Endothelial cell of umbilical vein (primary cell): Measurements from ENCODE around the gene LOX.

Source experiments
- EZH2 ChIP-seq: IDR thresholded peaks from 2 replicates; pipeline ENCODE4 v1.6.1; 2012; ENCODE audit warnings: borderline replicate concordance, low read depth, mild to moderate bottlenecking, moderate library complexity, low read length, inconsistent platforms; ENCODE audit not compliant: severe bottlenecking
- FOS ChIP-seq: IDR thresholded peaks from 2 replicates; pipeline ENCODE4 v1.6.1; 2011; ENCODE audit warnings: mild to moderate bottlenecking, low read length, moderate library complexity, borderline replicate concordance; ENCODE audit not compliant: insufficient read depth
- JUN ChIP-seq: IDR thresholded peaks from 2 replicates; pipeline ENCODE4 v1.6.1; 2011; ENCODE audit warnings: borderline replicate concordance, low read depth; ENCODE audit not compliant: insufficient read length, insufficient read depth
- MYC ChIP-seq: IDR thresholded peaks from one replicate; pipeline ENCODE4 v1.6.1; 2011; ENCODE audit warnings: mild to moderate bottlenecking, low read depth, low read length
- POLR2A ChIP-seq: IDR thresholded peaks from 2 replicates; pipeline ENCODE4 v1.6.1; 2012; ENCODE audit warnings: low read depth, mild to moderate bottlenecking, control low read depth, low read length
- POLR2AphosphoS5 ChIP-seq: IDR thresholded peaks from 2 replicates; pipeline ENCODE4 v1.6.1; 2012; ENCODE audit warnings: low read depth, mild to moderate bottlenecking, control low read depth, low read length, moderate library complexity; ENCODE audit not compliant: insufficient read depth
- TF ChIP-seq, protein P1 (sequence below), 2 donors: IDR thresholded peaks; 1 replicate in 1 of 2; 2 replicates in 1 of 2; pipeline ENCODE4 v1.5.1; 2011; ENCODE audit warnings: low read length in 2 of 2, mild to moderate bottlenecking in 2 of 2, moderate library complexity in 2 of 2, control low read depth in 1 of 2, inconsistent platforms in 1 of 2, low read depth in 1 of 2; ENCODE audit not compliant: insufficient read depth in 1 of 2; ENCODE audit errors: extremely low read depth in 1 of 2
- TF ChIP-seq, protein P2 (sequence below): IDR thresholded peaks from 2 replicates; pipeline ENCODE4 v1.6.1; 2011; ENCODE audit not compliant: insufficient read depth, insufficient read length

DNA sequence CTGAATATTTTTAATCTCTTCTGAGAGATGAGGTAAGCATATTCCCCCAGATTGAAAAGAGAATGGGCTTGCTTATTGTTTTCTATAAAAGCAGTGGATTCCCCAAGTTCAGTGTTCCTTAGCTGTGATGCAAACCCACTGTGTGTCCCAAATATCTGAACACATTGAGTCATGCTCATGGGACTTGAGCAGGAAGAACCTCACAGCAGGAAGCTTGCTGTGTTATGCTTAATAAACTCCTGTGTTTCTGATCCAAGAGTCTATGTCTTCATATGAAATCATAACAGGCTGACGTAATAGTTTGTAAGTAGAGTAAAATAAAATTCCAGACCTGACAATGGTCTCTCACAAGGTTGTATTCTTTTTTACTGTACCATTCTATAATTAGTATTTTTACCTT lies 24.8 kb upstream of the LOX start:
- TF ChIP-seq, protein P1, sequence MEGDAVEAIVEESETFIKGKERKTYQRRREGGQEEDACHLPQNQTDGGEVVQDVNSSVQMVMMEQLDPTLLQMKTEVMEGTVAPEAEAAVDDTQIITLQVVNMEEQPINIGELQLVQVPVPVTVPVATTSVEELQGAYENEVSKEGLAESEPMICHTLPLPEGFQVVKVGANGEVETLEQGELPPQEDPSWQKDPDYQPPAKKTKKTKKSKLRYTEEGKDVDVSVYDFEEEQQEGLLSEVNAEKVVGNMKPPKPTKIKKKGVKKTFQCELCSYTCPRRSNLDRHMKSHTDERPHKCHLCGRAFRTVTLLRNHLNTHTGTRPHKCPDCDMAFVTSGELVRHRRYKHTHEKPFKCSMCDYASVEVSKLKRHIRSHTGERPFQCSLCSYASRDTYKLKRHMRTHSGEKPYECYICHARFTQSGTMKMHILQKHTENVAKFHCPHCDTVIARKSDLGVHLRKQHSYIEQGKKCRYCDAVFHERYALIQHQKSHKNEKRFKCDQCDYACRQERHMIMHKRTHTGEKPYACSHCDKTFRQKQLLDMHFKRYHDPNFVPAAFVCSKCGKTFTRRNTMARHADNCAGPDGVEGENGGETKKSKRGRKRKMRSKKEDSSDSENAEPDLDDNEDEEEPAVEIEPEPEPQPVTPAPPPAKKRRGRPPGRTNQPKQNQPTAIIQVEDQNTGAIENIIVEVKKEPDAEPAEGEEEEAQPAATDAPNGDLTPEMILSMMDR (IDR thresholded peaks at IDR 0.05; ENCODE audit: extremely low read depth in 1 of 2, insufficient read depth in 1 of 2, low read depth in 1 of 2, low read length in 2 of 2), result no peak
- TF ChIP-seq JUN (peak; percentile 51), EZH2 (no peak), FOS (no peak), POLR2A (no peak), POLR2AphosphoS5 (no peak), MYC (no peak)
- TF ChIP-seq, protein P2, sequence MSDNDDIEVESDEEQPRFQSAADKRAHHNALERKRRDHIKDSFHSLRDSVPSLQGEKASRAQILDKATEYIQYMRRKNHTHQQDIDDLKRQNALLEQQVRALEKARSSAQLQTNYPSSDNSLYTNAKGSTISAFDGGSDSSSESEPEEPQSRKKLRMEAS, result no peak
